CD8-positive, alpha-beta memory T cell (primary cell): Measurements from ENCODE around the gene FAN1. TPM values are rescaled to one million over a fixed set of nuclear protein-coding genes. Genes with fewer than 3 reads are reported as not detected.

Source experiments
- CTCF ChIA-PET: fragments of 350-600 bp; sonication (Branson Sonifier 250); formaldehyde crosslinking; loops from one replicate; lab custom pipeline; 2021; ENCODE audit warnings: antibody characterized with exemption; lab: Charles Lee
- POLR2A ChIA-PET: fragments of 350-600 bp; sonication (Branson Sonifier 250); formaldehyde crosslinking; loops from one replicate; lab custom pipeline; 2021; ENCODE audit warnings: antibody characterized with exemption; lab: Charles Lee
- DNase-seq, 5 donors: peaks; one replicate each; pipeline versions ENCODE4 v3.0.0 to v3.0.0-alpha.2; 2020 to 2022; ENCODE audit warnings: mixed read lengths in 1 of 5
- H3K27ac ChIP-seq: one replicate; pipeline ENCODE4 v1.7.0; 2013; ENCODE audit warnings: low read depth, mild to moderate bottlenecking, low read length, moderate library complexity
- H3K27me3 ChIP-seq: 2 replicates; pipeline ENCODE4 v1.7.0; 2013; ENCODE audit warnings: low read length, mild to moderate bottlenecking; ENCODE audit not compliant: insufficient read depth, poor library complexity, severe bottlenecking
- H3K36me3 ChIP-seq: 2 replicates; pipeline ENCODE4 v1.7.0; 2013; ENCODE audit warnings: mild to moderate bottlenecking, low read length, moderate library complexity; ENCODE audit not compliant: insufficient read depth
- H3K4me1 ChIP-seq: 2 replicates; pipeline ENCODE4 v1.7.0; 2013; ENCODE audit warnings: mild to moderate bottlenecking, low read length, moderate library complexity; ENCODE audit not compliant: insufficient read depth
- H3K4me3 ChIP-seq: 2 replicates; pipeline ENCODE4 v1.7.0; 2013; ENCODE audit warnings: mild to moderate bottlenecking, low read length
- H3K9me3 ChIP-seq: 2 replicates; pipeline ENCODE4 v1.7.0; 2013; ENCODE audit warnings: mild to moderate bottlenecking, low read length
- H3K27ac Mint-ChIP-seq, 8 donors: one replicate each; pipeline ENCODE4 v1.8.0; 2020 to 2021; ENCODE audit warnings: mixed read lengths in 8 of 8, mild to moderate bottlenecking in 6 of 8, inconsistent platforms in 3 of 8, moderate library complexity in 3 of 8
- H3K27me3 Mint-ChIP-seq, 2 donors: one replicate each; pipeline ENCODE4 v1.8.0; 2020 to 2021; ENCODE audit warnings: mixed read lengths in 2 of 2, mild to moderate bottlenecking in 1 of 2, moderate library complexity in 1 of 2
- H3K36me3 Mint-ChIP-seq, 3 donors: one replicate each; pipeline ENCODE4 v1.8.0; 2020 to 2021; ENCODE audit warnings: mixed read lengths in 3 of 3, inconsistent platforms in 1 of 3, mild to moderate bottlenecking in 1 of 3
- H3K4me1 Mint-ChIP-seq, 3 donors: one replicate each; pipeline ENCODE4 v1.8.0; 2020 to 2021; ENCODE audit warnings: mixed read lengths in 3 of 3, inconsistent platforms in 1 of 3, mild to moderate bottlenecking in 1 of 3
- H3K4me3 Mint-ChIP-seq, 7 donors: one replicate each; pipeline ENCODE4 v1.8.0; 2020 to 2021; ENCODE audit warnings: mixed read lengths in 7 of 7, mild to moderate bottlenecking in 6 of 7, moderate library complexity in 4 of 7, inconsistent platforms in 2 of 7
- H3K9me3 Mint-ChIP-seq, 5 donors: one replicate each; pipeline ENCODE4 v1.8.0; 2020 to 2022; ENCODE audit warnings: mixed read lengths in 5 of 5, mild to moderate bottlenecking in 3 of 5, moderate library complexity in 2 of 5, inconsistent platforms in 1 of 5
- polyA plus RNA-seq: library from polyadenylated mRNA; unstranded; fragments of 300-500 nt; fragmentation: Illumina TruSeq; gene quantifications from one replicate; pipeline ENCODE4 v1.2.3, GENCODE V29; 2021
- total RNA-seq, 2 experiments: library from RNA; stranded (reverse); gene quantifications; one replicate each; pipeline ENCODE4 v1.2.3, GENCODE V29; 2021

The FAN1 gene
- total and polyA plus RNA-seq, 3 experiments from 2014 or later, result 7.4 to 18.9 (median 17.9) TPM

- Histone ChIP-seq H3K27ac (no peak overlapping the region), H3K9me3 (no peaks in the 10 kb centered on the region), H3K4me3 (no peak overlapping the region), H3K27me3 (no peaks in the 10 kb centered on the region), H3K36me3 (peaks cover 10% of the 10 kb centered on the region), H3K4me1 (no peaks in the 10 kb centered on the region)
- peak overlapping the region in 1 of 8 donors; percentile 9 for H3K27ac Mint-ChIP-seq
- peak overlapping the region in 1 of 7 donors; percentile 73 for H3K4me3 Mint-ChIP-seq
- no peak for DNase-seq
- ChIA-PET POLR2A (no interaction called here), CTCF (interaction anchor here (0.6 kb wide), 1 partner anchor 244 kb away, joined by 3 read pairs; no protein-coding TSS in a partner anchor)
- H3K27me3 Mint-ChIP-seq, result peaks cover 0 to 5% of the 10 kb centered on the region in 2 donors
- H3K4me1 Mint-ChIP-seq, result peaks cover 23 to 59% (median 57%) of the 10 kb centered on the region in 3 donors
- H3K9me3 Mint-ChIP-seq, result no peaks in the 10 kb centered on the region
- H3K36me3 Mint-ChIP-seq, result peaks cover 0 to 45% (median 17%) of the 10 kb centered on the region in 3 donors
These were observed 2.1 kb downstream of the FAN1 start for GRCh38 chr15:30905821-30906220.

GRCh38 chr15:30906366-30906765, 2.7 kb downstream of the FAN1 start:
- Histone ChIP-seq H3K27me3 (no peaks in the 10 kb centered on the region), H3K4me3 (no peak overlapping the region), H3K36me3 (peaks cover 13% of the 10 kb centered on the region), H3K4me1 (no peaks in the 10 kb centered on the region), H3K9me3 (no peaks in the 10 kb centered on the region), H3K27ac (no peak overlapping the region)
- H3K9me3 Mint-ChIP-seq, result no peaks in the 10 kb centered on the region
- H3K27ac Mint-ChIP-seq, result peak overlapping the region in 2 of 8 donors; percentile 9 to 57
- CTCF ChIA-PET, result no interaction called here
- H3K4me3 Mint-ChIP-seq, result peak overlapping the region in 1 of 7 donors; percentile 73
- H3K27me3 Mint-ChIP-seq, result peaks cover 0 to under 1% of the 10 kb centered on the region in 2 donors
- peaks cover 23 to 59% (median 57%) of the 10 kb centered on the region in 3 donors for H3K4me1 Mint-ChIP-seq
- no peak for DNase-seq
- POLR2A ChIA-PET, result no interaction called here
- peaks cover 0 to 48% (median 17%) of the 10 kb centered on the region in 3 donors for H3K36me3 Mint-ChIP-seq

- POLR2A ChIA-PET, result no interaction called here
- H3K4me1 Mint-ChIP-seq, result peaks cover 13 to 35% (median 19%) of the 10 kb centered on the region in 3 donors
- peaks cover 33% of the 10 kb centered on the region for H3K36me3 ChIP-seq
These were observed 10.0 kb downstream of the FAN1 start for GRCh38 chr15:30913761-30914160.

GRCh38 chr15:30917013-30917412, 13.3 kb downstream of the FAN1 start:
- no peak overlapping the region for H3K4me3 Mint-ChIP-seq
- ChIA-PET CTCF (interaction anchor here (1.3 to 3.3 kb wide), 2 partner anchors 13 to 60 kb away, joined by 3 to 9 read pairs; partner anchors contain the start of gene FAN1), POLR2A (no interaction called here)
- H3K36me3 Mint-ChIP-seq, result peaks cover 4 to 78% (median 14%) of the 10 kb centered on the region in 3 donors
- Histone ChIP-seq H3K4me3 (no peak overlapping the region), H3K27ac (no peak overlapping the region), H3K9me3 (no peaks in the 10 kb centered on the region), H3K4me1 (no peaks in the 10 kb centered on the region), H3K27me3 (no peaks in the 10 kb centered on the region), H3K36me3 (peaks cover 31% of the 10 kb centered on the region)
- peaks cover 6 to 25% (median 10%) of the 10 kb centered on the region in 3 donors for H3K4me1 Mint-ChIP-seq
- H3K9me3 Mint-ChIP-seq, result no peaks in the 10 kb centered on the region
- peak overlapping the region in 5 of 8 donors; percentile 15 to 86 (median 45) for H3K27ac Mint-ChIP-seq
- no peak for DNase-seq
- no peaks in the 10 kb centered on the region for H3K27me3 Mint-ChIP-seq

More at GRCh38 chr15:30913761-30914160, 10.0 kb downstream of the FAN1 start:
- H3K27me3 ChIP-seq, result no peaks in the 10 kb centered on the region
- Mint-ChIP-seq H3K4me3 (no peak overlapping the region), H3K27ac (no peak overlapping the region), H3K27me3 (no peaks in the 10 kb centered on the region), H3K9me3 (no peaks in the 10 kb centered on the region), H3K36me3 (peaks cover 4 to 77% (median 22%) of the 10 kb centered on the region in 3 donors)
- H3K9me3 ChIP-seq, result no peaks in the 10 kb centered on the region
- no peak for DNase-seq
- H3K4me1 ChIP-seq, result no peaks in the 10 kb centered on the region
- no peak overlapping the region for H3K4me3 ChIP-seq
- CTCF ChIA-PET, result no interaction called here
- no peak overlapping the region for H3K27ac ChIP-seq

- no peak overlapping the region for H3K27ac ChIP-seq
These were observed 14.0 kb downstream of the FAN1 start for GRCh38 chr15:30917675-30918074.

GRCh38 chr15:30918366-30918765, 14.7 kb downstream of the FAN1 start:
- no peaks in the 10 kb centered on the region for H3K9me3 Mint-ChIP-seq
- POLR2A ChIA-PET, result no interaction called here

More at GRCh38 chr15:30917675-30918074, 14.0 kb downstream of the FAN1 start:
- Histone ChIP-seq H3K36me3 (peaks cover 34% of the 10 kb centered on the region), H3K27me3 (no peaks in the 10 kb centered on the region), H3K9me3 (no peaks in the 10 kb centered on the region), H3K4me1 (no peaks in the 10 kb centered on the region), H3K4me3 (no peak overlapping the region)
- CTCF ChIA-PET, result interaction anchor here (1.3 to 3.3 kb wide), 2 partner anchors 14 to 60 kb away, joined by 3 to 9 read pairs; partner anchors contain the start of gene FAN1
- peaks cover 6 to 25% (median 10%) of the 10 kb centered on the region in 3 donors for H3K4me1 Mint-ChIP-seq
- H3K9me3 Mint-ChIP-seq, result no peaks in the 10 kb centered on the region
- no peak overlapping the region for H3K27ac Mint-ChIP-seq
- no peak overlapping the region for H3K4me3 Mint-ChIP-seq
- POLR2A ChIA-PET, result interaction anchor here (0.6 kb wide), 1 partner anchor 64 kb away, joined by 4 read pairs; no protein-coding TSS in a partner anchor
- no peak for DNase-seq
- H3K27me3 Mint-ChIP-seq, result no peaks in the 10 kb centered on the region
- H3K36me3 Mint-ChIP-seq, result peaks cover 4 to 78% (median 12%) of the 10 kb centered on the region in 3 donors

GRCh38 chr15:30919877-30920550, 16.3 kb downstream of the FAN1 start:
- no peak overlapping the region for H3K4me3 ChIP-seq
- no peaks in the 10 kb centered on the region for H3K27me3 Mint-ChIP-seq
- H3K9me3 ChIP-seq, result no peaks in the 10 kb centered on the region
- peaks cover 6 to 83% (median 16%) of the 10 kb centered on the region in 3 donors for H3K36me3 Mint-ChIP-seq
- peaks cover 6 to 22% (median 7%) of the 10 kb centered on the region in 3 donors for H3K4me1 Mint-ChIP-seq
- H3K27ac ChIP-seq, result no peak overlapping the region
- peak overlapping the region in 1 of 8 donors; percentile 43 for H3K27ac Mint-ChIP-seq
- ChIA-PET POLR2A (no interaction called here), CTCF (interaction anchor here (3.3 kb wide), 1 partner anchor 16 kb away, joined by 9 read pairs; the partner anchor contains the start of gene FAN1)
- peaks cover 35% of the 10 kb centered on the region for H3K36me3 ChIP-seq
- DNase-seq, result no peak
- no peak overlapping the region for H3K4me3 Mint-ChIP-seq
- H3K4me1 ChIP-seq, result no peaks in the 10 kb centered on the region
- no peaks in the 10 kb centered on the region for H3K27me3 ChIP-seq
- no peaks in the 10 kb centered on the region for H3K9me3 Mint-ChIP-seq

More at GRCh38 chr15:30918366-30918765, 14.7 kb downstream of the FAN1 start:
- CTCF ChIA-PET, result interaction anchor here (3.3 kb wide), 1 partner anchor 15 kb away, joined by 9 read pairs; the partner anchor contains the start of gene FAN1
- H3K4me1 Mint-ChIP-seq, result peaks cover 6 to 25% (median 10%) of the 10 kb centered on the region in 3 donors
- Histone ChIP-seq H3K4me1 (no peaks in the 10 kb centered on the region), H3K36me3 (peaks cover 32% of the 10 kb centered on the region), H3K4me3 (no peak overlapping the region), H3K27me3 (no peaks in the 10 kb centered on the region), H3K9me3 (no peaks in the 10 kb centered on the region), H3K27ac (no peak overlapping the region)
- H3K27ac Mint-ChIP-seq, result peak overlapping the region in 1 of 8 donors; percentile 5
- no peak for DNase-seq
- peaks cover 4 to 78% (median 12%) of the 10 kb centered on the region in 3 donors for H3K36me3 Mint-ChIP-seq
- H3K4me3 Mint-ChIP-seq, result no peak overlapping the region
- no peaks in the 10 kb centered on the region for H3K27me3 Mint-ChIP-seq

GRCh38 chr15:30921106-30921505, 17.4 kb downstream of the FAN1 start:
- ChIA-PET POLR2A (no interaction called here), CTCF (no interaction called here)
- H3K27me3 Mint-ChIP-seq, result no peaks in the 10 kb centered on the region
- no peaks in the 10 kb centered on the region for H3K9me3 Mint-ChIP-seq
- peaks cover 3 to 85% (median 17%) of the 10 kb centered on the region in 3 donors for H3K36me3 Mint-ChIP-seq
- no peak for DNase-seq
- Histone ChIP-seq H3K27ac (no peak overlapping the region), H3K4me3 (no peak overlapping the region), H3K27me3 (no peaks in the 10 kb centered on the region), H3K9me3 (no peaks in the 10 kb centered on the region), H3K4me1 (no peaks in the 10 kb centered on the region), H3K36me3 (peaks cover 35% of the 10 kb centered on the region)
- peak overlapping the region in 2 of 8 donors; percentile 11 to 51 for H3K27ac Mint-ChIP-seq
- H3K4me3 Mint-ChIP-seq, result no peak overlapping the region
- peaks cover 6 to 15% (median 6%) of the 10 kb centered on the region in 3 donors for H3K4me1 Mint-ChIP-seq
